Measurements from ENCODE around the gene WASF3.

DNA sequence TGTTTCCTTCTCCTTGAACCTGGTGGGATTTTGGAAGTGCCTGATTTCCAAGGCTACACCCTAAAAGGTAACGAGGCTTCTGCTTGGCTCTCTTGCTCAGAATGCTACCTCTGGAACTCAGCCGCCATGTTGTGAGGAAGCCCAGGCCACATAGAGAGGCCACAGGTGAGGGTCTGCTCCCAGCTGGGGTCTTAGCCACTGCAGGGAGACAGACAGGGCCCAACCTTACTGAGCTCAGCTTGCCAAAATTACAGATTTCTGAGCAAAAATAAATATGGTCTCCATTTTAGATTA lies 141.7 kb downstream of the WASF3 start:
- TF ChIP-seq, protein P1, sequence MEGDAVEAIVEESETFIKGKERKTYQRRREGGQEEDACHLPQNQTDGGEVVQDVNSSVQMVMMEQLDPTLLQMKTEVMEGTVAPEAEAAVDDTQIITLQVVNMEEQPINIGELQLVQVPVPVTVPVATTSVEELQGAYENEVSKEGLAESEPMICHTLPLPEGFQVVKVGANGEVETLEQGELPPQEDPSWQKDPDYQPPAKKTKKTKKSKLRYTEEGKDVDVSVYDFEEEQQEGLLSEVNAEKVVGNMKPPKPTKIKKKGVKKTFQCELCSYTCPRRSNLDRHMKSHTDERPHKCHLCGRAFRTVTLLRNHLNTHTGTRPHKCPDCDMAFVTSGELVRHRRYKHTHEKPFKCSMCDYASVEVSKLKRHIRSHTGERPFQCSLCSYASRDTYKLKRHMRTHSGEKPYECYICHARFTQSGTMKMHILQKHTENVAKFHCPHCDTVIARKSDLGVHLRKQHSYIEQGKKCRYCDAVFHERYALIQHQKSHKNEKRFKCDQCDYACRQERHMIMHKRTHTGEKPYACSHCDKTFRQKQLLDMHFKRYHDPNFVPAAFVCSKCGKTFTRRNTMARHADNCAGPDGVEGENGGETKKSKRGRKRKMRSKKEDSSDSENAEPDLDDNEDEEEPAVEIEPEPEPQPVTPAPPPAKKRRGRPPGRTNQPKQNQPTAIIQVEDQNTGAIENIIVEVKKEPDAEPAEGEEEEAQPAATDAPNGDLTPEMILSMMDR (IDR thresholded peaks at IDR 0.05), result no peak
- TF ChIP-seq POLR2A (IDR thresholded peaks at IDR 0.05), result no peak

All from esophagus squamous epithelium (tissue), 4 donors.